ENCODE results near the gene OR6K6. TPM values are rescaled to one million over a fixed set of nuclear protein-coding genes. Genes with fewer than 3 reads are reported as not detected.

OR6K6 gene, protein sequence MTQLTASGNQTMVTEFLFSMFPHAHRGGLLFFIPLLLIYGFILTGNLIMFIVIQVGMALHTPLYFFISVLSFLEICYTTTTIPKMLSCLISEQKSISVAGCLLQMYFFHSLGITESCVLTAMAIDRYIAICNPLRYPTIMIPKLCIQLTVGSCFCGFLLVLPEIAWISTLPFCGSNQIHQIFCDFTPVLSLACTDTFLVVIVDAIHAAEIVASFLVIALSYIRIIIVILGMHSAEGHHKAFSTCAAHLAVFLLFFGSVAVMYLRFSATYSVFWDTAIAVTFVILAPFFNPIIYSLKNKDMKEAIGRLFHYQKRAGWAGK
- not detected for total RNA-seq

GRCh38 chr1:158754420-158754819 lies at the start of gene OR6K6:
Gene OR6K6, plus strand, starts transcription at chr1:158754720. Its CDS starts 168 bp downstream, at chr1:158754888.

DNA sequence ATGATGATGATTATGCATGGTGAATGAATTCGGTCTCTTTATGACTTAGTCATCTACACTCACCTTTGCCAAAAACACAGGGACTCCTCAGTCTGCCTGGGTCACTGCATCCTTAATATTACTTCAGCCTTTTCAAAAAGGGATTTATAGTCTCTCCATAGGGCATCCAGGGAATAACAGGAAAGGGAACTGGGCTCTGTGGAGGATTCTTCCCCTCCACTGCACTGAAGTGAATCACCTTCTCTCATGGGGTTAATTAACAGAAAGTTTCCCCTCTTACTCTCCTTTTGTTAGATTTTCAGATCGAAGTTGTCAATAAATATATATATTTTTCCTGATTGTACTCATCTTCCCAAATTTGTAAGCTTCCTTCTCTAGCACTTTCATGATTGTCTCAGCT lies 33.9 kb upstream of the OR6K6 start, which contains the start of gene OR6K3:
OR6K3 (minus strand) TSS at position 101 of the 400 bp plus-strand sequence. CDS start 2,605 bp downstream, outside the sequence.

DNA sequence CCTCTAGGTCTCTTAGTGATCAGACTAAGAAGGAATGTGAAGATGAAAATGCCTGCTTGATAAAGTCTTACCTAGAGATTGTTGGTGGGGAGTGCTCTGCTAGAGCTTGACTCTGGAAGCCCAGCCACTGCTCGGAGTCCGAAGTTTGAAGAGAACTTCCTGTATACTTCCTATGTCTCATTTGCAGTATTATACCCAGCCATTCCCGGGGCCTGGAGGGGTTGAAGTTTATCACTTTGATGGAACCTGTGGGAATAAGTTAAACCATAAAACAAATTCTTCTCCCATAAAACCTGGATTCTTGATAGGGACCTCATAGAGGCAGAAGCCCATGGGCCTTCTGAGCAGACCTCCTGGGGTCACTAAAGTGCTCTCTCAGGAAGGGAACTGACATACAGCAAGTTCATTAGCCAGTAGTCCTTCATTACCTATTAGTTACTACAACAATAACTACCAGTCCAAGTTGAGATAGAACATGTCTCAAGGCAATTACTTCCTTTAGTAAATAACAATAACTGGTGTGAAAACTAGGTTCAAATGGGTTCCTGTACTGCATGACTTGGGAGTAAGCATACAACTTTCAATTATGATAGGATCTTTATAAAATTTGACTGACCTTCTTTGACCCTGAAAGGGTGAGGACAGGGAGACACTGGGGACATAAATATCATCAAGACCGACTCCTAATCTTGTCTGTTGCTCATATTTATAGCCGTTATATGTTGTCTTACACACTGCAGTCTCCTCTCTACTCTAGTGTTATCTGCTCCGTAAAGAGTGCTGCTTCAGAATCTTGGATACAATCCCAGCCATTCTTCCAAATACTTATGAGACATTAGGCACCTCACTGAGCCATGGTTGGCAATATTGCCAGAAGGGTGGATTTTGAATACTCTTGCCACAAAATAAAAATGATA lies 17.7 kb downstream of the OR6K6 start, which contains the start of gene OR6N1:
OR6N1 (minus strand) TSS at position 246 of the 917 bp plus-strand sequence. CDS start 5,513 bp downstream, outside the sequence.

DNA sequence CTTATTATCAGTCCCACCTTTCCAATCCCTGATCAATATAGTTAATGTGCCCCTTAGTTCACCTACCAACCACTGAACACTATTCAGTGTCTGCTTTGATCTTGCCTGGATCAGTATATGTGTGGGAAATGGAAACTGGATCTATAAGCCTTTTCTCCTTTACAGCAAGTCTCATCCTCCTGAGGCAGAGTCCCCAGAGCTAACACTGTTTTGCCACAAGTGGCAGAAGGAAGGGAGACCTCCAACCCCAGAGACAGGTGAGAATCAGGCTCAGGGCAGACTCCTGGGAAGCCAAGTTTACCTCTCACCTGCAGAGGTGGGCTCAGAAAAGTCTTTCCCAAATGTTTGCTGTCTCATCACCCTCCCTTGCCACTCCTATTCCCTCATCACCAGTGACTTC lies 26.6 kb downstream of the OR6K6 start, which contains the start of gene OR6N2:
OR6N2 (minus strand) TSS at position 101 of the 400 bp plus-strand sequence. CDS start 3,569 bp downstream, outside the sequence.

Other genes starting within 250 kb of the OR6K6 start
- not detected for gene OR6Y1, start 200.3 kb upstream of the OR6K6 start, total RNA-seq
- not detected for gene OR6P1, start 184.1 kb upstream of the OR6K6 start, total RNA-seq
- gene OR10X1, start 174.8 kb upstream of the OR6K6 start, total RNA-seq, result not detected
- not detected for gene OR10Z1, start 149.5 kb upstream of the OR6K6 start, total RNA-seq
- gene SPTA1, start 68.0 kb upstream of the OR6K6 start, total RNA-seq, result 12.0 TPM
- gene OR6K2, start 54.1 kb upstream of the OR6K6 start, total RNA-seq, result not detected
- not detected for gene OR6K3, start 34.0 kb upstream of the OR6K6 start, total RNA-seq
- gene OR6N1, start 17.5 kb downstream of the OR6K6 start, total RNA-seq, result not detected
- not detected for gene OR6N2, start 26.5 kb downstream of the OR6K6 start, total RNA-seq
- gene MNDA, start 76.6 kb downstream of the OR6K6 start, total RNA-seq, result 6.8 TPM
- not detected for gene PYHIN1, start 176.8 kb downstream of the OR6K6 start, total RNA-seq